Umbilical cord (tissue), 2 donors: ENCODE results near the gene HECTD4. TPM values are rescaled to one million over a fixed set of nuclear protein-coding genes. Genes with fewer than 3 reads are reported as not detected.
"Not testable (repeated sequence)": the region's sequence is repeated elsewhere in the genome, so short reads cannot be mapped to it uniquely, and the experiment has no call there.

ENCODE experiments used
- DNase-seq: peaks from one replicate; pipeline ENCODE4 v3.0.0-alpha.2; 2015; ENCODE audit warnings: low spot score
- total RNA-seq: library from RNA; depleted of rRNA; stranded (reverse); fragments of >200 nt; gene quantifications from one replicate; pipeline ENCODE4 v1.2.3, GENCODE V29; 2014; ENCODE audit warnings: low replicate concordance; ENCODE audit not compliant: insufficient read depth

HECTD4 gene
- total RNA-seq, 1 donor from 2014 or later: 37.3 TPM

DNA sequence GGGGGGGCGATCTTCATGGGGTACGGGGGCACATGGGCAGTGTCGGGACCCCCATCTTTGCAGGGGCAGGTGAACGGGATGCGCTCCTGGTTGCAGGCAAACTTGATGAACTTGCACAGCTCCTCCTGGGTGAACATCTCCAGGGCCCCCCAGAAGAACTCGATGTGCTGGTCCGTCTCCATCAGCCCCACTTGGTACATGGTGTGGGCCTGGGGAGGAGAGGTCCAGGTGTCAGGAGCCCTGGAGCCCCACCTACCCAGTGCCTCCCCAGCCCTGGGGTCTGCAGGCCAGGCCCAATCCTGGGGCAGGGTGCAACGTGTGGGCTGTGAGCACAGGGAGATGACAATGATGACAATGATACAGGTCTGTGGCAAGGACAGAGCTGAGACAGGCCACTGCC, 219.2 kb downstream of the HECTD4 start:
- no peak for DNase-seq

DNA sequence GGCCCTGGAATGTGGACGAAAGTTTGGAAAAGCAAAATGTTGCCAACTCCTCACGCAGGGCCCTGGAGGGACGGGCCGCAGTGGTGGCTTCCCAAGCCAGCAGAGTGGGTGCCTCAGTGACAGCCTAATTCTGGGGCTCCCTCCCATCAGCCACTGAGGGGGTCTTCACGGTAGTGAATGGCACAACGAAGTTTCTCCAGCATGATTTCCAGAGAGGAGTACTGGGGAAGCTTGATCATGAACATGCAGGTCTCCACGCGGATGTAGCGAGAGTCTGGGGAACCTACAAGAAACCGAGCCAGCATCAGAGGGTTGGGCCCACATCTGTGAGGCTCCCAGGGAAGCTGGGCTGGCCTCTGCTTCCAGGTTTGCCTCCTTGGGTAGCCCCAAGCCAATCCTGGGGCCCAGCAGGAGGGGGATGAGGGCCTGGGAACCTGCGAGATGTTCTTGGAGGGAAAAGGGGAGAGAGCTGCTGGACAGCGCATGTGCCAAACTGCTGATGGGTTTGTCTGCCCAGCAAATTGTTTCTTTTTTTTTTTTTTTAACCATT, 219.9 kb downstream of the HECTD4 start:
- no peak for DNase-seq

DNA sequence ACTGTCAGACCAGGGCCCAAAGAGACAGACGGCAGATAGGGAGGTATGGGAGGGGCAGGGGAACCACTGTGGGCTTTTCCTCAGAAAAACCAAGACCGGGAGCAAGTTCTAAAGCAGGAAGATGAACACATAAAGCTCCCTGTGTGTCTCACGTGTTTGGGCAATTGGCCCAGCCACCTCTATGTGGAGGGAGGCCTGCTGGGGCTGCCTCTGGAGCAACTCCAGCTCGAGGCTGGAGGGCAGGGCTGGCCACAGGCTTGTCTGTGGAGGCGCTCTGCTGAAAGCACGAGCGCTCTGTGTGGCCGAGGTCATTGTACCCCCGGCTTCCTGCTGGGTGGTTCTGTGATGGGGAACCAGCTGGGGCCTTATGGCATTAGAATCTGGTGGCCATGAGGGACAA, 220.5 kb downstream of the HECTD4 start:
- DNase-seq: no peak

DNA sequence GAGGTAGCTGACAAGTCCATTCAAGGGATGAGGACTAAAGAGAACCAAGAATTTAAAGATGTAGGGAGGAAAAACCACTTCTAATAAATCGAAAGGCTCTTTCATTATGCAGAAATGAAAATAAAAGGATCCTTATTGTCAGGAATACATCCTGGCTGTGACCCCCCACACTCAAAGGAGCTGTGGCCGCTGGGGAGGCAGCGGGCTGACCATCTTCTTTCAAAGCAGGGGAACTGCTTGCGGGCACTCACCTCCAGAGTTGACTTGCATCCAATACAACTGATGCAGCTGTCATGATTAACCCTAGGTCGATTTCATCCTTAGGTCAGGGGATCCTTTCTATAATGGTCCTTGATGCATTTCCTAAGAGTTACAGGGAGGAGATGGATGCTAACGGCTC, 221.6 kb downstream of the HECTD4 start:
- DNase-seq: no peak

DNA sequence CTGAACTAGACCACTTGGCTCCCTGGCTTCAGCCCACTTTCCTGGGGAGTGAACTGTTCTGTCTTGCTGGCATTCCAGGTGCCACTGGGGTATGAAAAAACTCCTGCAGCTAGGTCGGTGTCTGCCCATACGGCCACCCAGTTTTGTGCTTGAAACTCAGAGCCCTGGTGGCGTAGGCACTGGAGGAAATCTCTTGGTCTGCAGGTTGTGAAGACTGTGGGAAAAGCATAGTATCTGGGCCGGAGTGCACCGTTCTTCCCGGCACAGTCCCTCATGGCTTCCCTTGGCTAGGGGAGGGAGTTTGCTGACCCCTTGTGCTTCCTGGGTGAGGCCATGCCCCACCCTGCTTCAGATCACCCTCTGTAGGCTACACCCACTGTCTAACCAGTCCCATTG, 223.1 kb downstream of the HECTD4 start:
- DNase-seq: no peak

DNA sequence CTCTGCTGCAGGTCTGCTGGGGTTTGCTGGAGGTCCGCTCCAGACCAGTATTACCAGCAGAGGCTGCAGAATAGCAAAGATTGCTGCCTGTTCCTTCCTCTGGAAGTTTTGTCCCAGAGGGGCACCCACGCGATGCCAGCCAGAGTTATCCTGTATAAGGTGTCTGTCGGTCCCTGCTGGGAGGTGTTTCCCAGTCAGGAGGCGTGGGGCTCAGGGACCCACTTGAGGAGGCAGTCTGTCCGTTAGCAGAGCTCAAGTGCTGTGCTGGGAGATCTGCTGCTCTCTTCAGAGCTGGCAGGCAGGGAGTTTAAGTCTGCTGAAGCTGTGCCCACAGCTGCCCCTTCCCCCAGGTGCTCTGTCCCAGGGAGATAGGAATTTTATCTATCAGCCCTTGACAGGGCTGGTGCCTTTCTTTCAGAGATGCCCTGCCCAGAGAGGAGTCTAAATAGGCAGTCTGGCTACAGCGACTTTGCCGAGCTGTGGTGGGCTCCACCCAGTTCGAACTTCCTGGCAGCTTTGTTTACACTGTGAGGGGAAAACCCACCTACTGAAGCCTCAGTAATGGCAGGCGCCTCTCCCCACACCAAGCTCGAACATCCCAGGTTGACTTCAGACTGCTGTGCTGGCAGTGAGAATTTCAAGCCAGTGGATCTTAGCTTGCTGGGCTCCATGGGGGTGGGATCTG, 223.6 kb downstream of the HECTD4 start:
- not testable (repeated sequence) for DNase-seq

DNA sequence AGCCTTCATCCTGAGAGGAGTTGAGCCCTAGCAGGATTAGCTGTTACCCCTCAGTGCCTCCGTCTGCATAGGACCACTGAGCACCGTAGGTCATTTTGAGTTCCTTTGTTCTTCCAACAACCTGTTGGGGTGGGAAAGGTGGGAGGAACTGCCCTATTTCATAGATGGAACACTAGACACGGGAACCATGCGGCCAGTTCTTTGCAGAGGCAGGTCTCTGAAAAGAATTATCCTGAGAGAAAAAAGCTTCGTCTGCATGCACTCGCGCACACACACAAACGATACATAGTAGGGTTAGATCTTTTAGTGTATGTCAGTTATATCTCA, 228.4 kb downstream of the HECTD4 start:
- no peak for DNase-seq

DNA sequence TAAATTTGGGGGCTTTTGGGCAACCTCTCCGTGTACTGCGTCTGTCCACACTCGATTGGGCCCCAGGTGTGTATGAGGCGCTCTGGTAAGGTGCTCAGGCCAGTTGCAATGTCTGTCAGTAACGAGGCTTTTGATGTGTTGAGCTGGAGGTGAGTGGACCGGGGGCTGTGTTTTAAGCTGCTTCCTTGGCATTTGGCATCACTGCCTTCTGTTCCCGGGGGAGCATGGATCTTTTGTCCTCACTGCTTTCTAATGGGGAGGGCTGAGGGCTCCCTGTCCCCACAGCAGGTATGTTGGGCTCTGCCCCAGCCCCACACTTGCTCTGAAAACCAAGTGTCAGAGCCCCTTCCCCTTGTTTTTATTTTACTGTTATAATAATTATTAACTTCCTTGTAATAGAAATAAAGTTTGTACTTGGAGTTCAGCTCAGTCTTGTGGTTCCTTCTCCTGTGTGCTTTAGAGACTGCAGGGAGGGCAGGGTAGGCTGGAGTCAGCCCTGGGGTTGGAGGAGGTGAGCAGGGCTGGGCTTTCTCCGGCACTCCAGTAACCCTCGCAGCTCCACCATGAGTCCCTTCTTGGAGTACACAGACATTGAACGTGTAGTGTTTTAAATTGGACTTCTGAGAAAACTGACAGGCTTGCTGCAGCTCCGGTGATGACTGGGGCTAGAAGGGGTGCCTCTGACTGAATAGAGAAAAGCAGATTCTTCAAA, 228.9 kb downstream of the HECTD4 start:
- no peak for DNase-seq

DNA sequence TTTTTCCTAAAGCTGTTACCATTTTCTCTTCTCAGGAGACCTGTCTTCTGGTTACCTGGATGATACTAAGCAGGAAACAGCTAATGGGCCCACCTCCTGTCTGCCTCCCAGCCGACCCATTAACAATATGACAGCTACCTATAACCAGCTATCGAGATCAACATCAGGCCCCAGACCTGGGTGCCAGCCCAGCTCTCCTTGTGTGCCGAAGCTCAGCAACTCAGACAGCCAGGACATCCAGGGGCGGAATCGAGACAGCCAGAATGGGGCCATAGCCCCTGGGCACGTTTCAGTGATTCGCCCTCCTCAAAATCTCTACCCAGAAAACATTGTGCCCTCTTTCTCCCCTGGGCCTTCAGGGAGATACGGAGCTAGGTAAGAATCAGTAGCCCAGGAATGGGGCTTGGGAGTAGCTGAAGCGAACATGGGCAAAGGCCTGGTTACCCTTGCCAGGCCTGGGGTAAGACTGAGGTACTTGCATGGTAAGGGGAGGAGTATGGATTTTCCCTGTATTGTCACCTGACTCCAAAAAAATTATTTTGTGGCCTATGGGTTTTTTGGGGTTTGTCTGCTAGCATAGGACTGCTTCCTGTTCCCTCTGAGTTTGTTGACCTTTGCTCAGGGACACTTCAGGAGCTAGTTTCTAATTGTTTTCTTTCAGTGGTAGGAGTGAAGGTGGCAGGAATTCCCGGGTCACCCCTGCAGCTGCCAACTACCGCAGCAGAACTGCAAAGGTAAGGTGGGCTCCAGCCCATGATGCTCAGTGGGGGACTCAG, 230.3 kb downstream of the HECTD4 start:
- DNase-seq: no peak

DNA sequence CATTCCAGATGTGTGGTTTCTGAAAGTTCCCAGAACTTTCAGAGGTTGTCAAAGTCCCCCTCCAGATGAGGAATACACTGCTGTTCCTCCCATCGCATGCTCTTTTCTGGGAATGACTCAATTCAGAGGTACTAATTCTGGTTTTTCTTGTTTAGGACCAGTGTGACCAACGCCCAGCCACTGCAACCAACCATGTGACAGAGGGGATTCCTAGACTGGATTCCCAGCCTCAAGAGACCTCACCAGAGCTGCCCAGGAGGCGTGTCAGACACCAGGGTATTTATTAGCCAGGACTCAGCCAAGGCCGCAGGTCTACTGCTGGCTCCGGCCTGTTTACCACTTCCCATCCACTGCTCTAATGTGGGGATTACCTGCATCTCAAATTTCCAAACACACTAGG, 232.6 kb downstream of the HECTD4 start:
- peak; percentile 27 for DNase-seq

DNA sequence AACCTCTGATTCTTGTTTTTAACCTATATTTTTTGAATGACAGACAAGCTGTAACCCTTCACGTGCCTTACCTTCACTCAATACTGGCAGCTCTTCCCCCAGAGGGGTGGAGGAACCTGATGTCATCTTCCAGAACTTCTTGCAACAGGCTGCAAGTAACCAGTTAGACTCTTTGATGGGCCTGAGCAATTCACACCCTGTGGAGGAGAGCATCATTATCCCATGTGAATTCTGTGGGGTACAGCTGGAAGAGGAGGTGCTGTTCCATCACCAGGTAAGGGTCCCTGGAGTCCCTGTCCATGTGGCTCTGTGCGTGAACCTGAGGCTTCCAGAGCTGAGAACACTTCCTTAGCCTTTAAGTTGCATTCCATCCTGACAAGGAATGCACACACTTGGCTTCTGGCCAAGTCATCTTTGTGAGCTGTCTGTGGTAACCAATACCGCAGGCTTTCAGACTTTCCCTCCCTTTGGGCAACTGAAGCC, 234.2 kb downstream of the HECTD4 start:
- peak; percentile 45 for DNase-seq

DNA sequence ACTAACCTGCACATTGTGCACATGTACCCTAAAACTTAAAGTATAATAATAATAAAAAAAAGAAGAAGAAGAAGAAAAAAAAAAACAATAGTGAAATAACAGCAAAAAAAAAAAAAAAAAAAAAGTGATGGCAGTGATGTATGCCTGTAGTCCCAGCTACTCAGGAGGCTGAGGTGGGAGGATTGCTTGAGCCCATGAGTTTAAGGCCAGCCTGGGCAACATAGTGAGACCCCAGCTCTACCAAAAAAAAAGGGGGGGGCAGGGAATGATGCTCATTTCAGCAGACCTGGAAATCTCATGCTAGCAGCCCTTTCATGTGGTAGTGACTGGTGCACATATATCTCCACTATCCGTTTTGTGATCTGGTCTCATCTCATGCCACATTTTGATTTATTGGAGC, 236.1 kb downstream of the HECTD4 start:
- DNase-seq: no peak

DNA sequence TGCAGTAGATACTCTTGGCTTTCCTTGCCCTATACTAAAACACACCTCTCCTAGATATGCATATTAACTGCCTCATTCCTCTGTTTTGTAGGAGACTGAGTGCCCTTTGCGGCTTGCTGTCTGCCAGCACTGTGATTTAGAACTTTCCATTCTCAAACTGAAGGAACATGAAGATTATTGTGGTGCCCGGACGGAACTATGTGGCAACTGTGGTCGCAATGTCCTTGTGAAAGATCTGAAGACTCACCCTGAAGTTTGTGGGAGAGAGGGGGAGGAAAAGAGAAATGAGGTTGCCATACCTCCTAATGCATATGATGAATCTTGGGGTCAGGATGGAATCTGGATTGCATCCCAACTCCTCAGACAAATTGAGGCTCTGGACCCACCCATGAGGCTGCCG, 241.5 kb downstream of the HECTD4 start:
- DNase-seq: no peak

DNA sequence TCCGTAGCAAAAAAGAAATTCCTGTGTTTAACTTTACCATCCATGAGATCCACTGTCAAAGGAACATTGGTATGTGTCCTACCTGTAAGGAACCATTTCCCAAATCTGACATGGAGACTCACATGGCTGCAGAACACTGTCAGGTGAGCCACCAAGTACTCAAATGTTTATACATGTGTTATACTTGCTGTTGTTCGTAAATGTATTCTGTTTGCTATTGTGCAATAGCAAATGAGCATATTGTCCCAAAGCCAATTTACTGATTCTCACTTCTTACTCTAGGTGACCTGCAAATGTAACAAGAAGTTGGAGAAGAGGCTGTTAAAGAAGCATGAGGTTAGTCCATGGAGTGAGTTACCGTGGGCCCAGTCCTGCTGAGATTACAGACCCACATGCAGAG, 247.5 kb downstream of the HECTD4 start:
- DNase-seq: no peak

DNA sequence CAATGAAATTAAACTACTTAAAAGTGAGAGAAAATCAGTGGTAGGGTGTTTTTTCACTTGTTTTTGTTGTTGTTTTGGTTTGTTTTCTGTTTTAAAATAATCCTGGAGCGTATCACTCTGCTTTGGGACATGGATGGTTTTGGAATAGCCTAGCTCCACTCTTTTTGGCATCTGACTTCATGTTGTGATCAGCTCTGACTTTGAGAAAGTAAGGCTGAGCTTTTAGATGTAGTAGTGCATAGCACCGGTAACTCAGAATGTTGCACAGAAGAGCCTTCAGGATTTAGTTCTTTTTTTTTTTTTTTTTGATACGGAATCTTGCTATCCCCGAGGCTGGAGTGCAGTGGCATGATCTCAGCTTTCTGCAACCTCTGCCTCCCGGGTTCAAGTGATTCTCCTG, 248.8 kb downstream of the HECTD4 start:
- DNase-seq: no peak

DNA sequence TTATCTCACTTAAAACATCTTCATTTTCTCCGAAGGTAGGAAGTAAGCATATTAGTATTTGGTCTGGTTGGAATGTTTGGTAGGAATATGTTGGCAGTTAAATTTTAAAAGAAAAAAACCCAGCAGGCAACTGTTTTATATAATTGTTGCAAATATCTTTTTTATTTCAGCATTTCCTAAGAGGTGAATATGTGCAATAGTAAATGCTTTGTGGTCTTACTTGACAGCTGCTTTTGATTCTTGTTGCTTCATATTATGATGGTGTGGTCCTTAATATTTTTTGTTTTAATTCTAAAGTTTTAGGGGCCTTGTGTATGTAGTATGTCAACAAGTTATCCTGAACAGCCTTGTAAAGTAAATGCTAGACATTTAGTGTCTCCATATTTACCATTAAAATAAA, 250.5 kb downstream of the HECTD4 start:
- no peak for DNase-seq

DNA sequence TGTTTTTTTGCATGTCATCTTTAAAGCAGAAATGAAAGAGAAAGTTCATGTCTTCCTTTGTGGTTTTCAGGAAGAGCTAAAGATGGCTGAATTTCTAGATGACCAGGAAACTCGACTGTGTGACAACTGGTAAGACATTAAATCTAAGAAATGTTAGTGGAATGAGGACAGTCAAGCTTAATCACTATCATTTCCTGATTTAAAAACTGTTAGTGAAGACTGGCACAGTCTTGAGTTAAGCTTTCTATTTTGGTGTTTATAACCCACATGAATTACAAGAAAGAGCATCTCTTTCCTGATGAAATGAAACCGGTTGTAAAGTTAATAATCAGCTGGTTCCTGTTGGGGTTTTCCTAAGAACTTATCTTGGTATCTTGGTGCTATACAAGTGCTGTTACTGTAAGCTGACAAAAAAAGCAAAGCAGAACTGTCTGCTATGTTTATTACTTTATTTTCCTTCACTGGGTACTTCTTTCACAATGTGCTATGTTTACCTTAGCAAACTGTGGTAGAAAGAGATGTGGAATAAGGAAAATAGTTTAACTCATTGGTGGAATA, 251.7 kb downstream of the HECTD4 start:
- peak; percentile 26 for DNase-seq

DNA sequence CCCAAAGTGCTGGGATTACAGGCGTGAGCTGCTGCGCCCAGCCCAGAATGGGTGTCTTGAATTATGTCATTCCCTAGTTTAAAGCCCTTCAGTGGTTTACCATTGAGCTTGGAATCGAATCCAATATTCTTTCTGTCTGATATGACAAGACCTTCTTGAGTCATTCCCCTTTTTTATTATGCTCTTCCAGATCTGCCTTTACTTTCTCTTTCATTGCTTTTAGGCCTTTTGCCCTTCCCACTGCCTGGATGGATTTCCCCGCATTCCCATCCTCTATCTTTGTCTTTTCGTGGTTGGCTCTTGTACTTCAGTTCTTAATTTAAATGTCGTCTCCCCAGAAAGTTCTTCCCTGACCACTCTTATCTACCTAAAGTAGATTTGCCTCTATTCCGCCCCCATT, 255.3 kb downstream of the HECTD4 start:
- DNase-seq: no peak

DNA sequence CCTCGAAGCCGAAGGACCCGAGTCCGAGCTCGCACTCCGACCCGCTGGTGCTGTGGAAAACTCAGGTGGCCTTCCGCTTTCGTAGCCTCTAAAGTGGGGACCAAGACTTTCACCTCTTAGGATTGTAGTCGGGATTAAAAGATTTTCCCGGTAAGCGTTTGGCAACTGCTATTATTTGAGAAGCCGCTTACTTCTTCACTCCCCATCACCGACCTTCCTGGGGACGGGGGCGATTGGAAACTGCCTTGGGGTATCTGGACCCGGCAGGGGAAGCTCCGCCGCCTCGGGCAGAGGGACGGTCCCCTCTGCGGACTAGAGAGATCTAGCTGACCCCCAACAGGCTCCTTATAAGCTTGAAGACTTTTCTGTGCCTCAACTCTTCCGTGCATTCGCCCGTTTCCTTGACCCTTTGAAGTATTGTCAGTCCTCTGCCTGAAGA, 256.2 kb downstream of the HECTD4 start:
- no peak for DNase-seq

DNA sequence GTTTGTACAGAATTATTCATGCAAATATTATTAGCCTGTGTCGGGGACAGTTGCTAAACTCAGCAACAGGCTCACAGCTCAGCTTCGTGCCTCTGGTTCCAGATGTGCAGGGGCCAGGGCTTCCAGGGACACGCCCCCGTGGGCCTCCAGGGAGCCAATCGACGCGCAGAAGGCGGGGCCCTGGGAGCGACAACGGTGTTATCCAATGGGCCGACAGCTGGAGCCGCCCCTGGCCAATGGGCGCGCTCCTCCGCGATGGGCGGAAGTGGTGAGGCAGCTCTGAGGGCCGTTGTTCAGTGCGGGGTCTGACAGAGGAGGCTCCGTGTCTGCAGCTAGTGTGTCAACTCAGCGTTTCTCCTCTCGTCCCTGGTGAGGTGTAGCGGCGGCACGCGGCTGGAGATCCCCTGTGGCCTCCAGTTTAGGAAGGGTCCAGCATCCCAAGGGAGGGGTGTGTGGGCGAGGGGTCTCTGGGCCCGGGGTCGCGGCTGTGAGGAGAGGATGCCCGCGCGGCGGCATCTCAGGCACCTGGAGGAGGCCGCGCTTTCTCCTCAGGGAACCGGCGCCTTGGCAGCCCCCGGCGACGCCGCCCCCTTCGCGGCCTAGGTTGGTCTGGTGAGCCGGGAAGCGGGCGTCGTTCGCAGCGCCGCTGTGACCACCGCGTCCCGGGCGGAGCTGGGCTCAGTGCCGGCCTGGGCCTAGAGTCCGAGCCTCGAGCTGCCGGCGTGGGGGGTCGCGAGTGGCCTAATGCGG, 256.8 kb downstream of the HECTD4 start, which contains the start of gene TRAFD1:
TSS of gene TRAFD1 (plus strand) at position 311 of the 750 bp plus-strand sequence. CDS start 4,963 bp downstream, outside the sequence.
- DNase-seq: peak; percentile 98

DNA sequence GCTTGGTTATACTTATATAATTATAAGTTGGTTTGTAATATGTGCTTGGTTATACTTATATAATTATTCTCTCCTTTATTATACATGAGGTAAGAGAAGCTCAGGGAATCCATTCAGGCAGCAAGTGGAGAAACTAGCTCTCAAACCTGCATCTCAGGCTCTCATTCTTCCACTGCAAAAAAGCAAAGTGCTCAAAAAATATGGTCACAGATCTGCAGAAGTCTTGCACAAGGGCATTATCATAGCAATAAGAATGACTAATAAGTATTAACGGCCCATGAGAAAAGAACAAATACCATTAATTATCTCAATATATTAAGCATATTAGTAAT, 257.3 kb downstream of the HECTD4 start:
- DNase-seq: no peak
